ENCODE results near the gene ECE1. TPM values are rescaled to one million over a fixed set of nuclear protein-coding genes. Genes with fewer than 3 reads are reported as not detected.
A peak's percentile ranks its signal among the peaks of the same experiment; 100 is the strongest.
"Not testable (repeated sequence)": the region's sequence is repeated elsewhere in the genome, so short reads cannot be mapped to it uniquely, and the experiment has no call there.

Gene ECE1
- total RNA-seq, 4 donors from 2014 or later: 74.5 to 146 (median 97.2) TPM

DNA sequence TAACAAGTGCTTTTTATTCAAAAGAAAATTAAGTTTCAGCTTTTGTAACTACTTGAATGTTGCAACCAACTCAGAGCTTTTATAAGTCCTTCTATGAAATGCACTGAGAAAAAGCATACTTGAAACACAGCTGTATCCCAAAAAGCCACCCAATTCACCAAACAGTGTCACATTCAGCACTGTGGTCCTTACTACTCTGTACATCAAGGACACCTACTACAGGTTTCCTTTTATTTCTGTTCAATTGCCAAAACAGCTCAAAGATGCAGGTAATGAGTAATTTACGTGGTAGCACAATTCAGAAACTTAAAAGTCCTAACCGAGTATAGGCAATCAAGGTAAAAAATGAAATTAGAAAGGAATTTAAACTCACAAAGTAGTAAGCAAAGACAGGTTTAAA is 116.0 kb downstream of the ECE1 start:
- no peak for DNase-seq
- TF ChIP-seq, protein P1, sequence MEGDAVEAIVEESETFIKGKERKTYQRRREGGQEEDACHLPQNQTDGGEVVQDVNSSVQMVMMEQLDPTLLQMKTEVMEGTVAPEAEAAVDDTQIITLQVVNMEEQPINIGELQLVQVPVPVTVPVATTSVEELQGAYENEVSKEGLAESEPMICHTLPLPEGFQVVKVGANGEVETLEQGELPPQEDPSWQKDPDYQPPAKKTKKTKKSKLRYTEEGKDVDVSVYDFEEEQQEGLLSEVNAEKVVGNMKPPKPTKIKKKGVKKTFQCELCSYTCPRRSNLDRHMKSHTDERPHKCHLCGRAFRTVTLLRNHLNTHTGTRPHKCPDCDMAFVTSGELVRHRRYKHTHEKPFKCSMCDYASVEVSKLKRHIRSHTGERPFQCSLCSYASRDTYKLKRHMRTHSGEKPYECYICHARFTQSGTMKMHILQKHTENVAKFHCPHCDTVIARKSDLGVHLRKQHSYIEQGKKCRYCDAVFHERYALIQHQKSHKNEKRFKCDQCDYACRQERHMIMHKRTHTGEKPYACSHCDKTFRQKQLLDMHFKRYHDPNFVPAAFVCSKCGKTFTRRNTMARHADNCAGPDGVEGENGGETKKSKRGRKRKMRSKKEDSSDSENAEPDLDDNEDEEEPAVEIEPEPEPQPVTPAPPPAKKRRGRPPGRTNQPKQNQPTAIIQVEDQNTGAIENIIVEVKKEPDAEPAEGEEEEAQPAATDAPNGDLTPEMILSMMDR (IDR thresholded peaks at IDR 0.05): no peak
- no peak for TF ChIP-seq POLR2A (IDR thresholded peaks at IDR 0.05)

DNA sequence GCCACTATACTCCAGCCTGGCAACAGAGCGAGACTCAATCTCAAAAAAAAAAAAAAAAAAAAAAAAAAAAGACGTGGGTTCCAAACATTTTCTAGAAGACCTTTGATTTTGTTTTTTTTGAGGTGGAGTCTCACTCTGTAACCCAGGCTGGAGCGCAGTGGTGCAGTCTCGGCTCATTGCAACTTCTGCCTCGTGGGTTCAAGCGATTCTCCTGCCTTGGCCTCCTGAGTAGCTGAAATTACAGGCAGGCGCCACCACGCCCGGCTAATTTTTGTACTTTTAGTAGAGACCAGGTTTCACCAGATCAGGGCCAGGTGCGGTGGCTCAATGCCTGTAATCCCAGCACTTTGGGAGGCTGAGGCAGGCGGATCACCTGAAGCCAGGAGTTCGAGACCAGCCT is 117.2 kb downstream of the ECE1 start:
- H3K27ac ChIP-seq; H3K4me3 ChIP-seq (replicated peaks in 1 of 3); H3K27me3 ChIP-seq; H3K36me3 ChIP-seq; DNase-seq; intact Hi-C loops (cut with DNase I); H3K9me3 ChIP-seq: not testable (repeated sequence)
- 91% methylated on average over 12 of the region's 12 CpGs for WGBS, 2 donors
- H3K4me1 ChIP-seq: peaks cover 28 to 33% of the 10 kb centered on the region in 2 donors

More for the DNA sequence above, 116.0 kb downstream of the ECE1 start:
- peak overlapping the region in 1 of 3 donors; percentile 77 for H3K4me3 ChIP-seq (replicated peaks in 1 of 3)
- H3K27me3 ChIP-seq: no peaks in the 10 kb centered on the region
- H3K36me3 ChIP-seq: peaks cover 0 to under 1% of the 10 kb centered on the region in 2 donors
- no peaks in the 10 kb centered on the region for H3K9me3 ChIP-seq
- 46 to 60% methylated on average over 2 of the region's 2 CpGs for WGBS, 2 donors
- intact Hi-C loops (cut with DNase I): no loop called here
- peaks cover 28 to 33% of the 10 kb centered on the region in 2 donors for H3K4me1 ChIP-seq
- peak overlapping the region; percentile 89 to 96 (median 92) for H3K27ac ChIP-seq

DNA sequence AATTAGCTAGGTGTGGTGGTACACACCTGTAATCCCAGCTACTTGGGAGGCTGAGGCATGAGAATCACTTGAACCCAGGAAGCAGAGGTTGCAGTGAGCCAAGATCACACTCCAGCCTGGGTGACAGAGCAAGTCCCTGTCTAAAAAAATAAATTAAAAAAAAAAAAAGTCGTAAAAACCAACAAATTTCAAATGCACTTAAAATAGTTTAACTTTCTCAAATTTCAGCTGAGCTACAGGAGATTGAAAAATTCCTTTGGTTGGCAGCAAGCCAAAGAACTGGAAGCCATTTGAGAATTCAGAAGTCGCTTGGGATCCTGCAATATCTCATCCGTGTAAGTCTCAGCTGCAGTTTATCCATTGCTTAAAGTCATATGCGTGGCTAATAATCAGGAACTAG is 119.4 kb downstream of the ECE1 start:
- H3K27me3 ChIP-seq; H3K36me3 ChIP-seq; H3K4me3 ChIP-seq (replicated peaks in 1 of 3); intact Hi-C loops (cut with DNase I); H3K9me3 ChIP-seq: not testable (repeated sequence)
- DNase-seq: peak; percentile 47 to 55
- Histone ChIP-seq H3K27ac (peak overlapping the region; percentile 59 to 71 (median 67)), H3K4me1 (peaks cover 28 to 29% of the 10 kb centered on the region in 2 donors)
- 30 to 39% methylated on average over 4 of the region's 4 CpGs for WGBS, 2 donors

DNA sequence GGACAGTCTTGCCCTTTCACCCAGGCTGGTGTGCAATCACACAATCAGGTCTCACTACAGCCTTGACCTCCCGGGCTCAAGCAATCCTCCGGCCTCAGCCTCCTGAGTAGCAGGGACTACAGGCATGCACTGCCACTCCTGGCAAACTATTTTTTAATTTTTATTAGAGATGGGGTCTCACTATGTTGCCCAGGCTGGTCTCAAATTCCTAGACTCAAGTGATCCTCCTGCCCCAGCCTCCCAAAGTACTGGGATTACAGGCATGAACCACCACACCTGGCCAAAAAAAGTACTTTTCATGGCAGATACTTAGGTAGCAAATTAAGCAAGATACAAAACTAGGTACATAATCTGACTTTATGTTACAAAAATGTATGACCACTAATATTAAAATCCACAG is 121.8 kb downstream of the ECE1 start:
- Histone ChIP-seq H3K4me1 (peaks cover 19% of the 10 kb centered on the region in 2 donors), H3K27me3 (no peaks in the 10 kb centered on the region), H3K9me3 (no peaks in the 10 kb centered on the region), H3K4me3 (replicated peaks in 1 of 3) (no peak overlapping the region), H3K36me3 (peaks cover 0 to 4% of the 10 kb centered on the region in 2 donors), H3K27ac (peak overlapping the region in 1 of 3 donors; percentile 71)
- DNase-seq: no peak
- 96 to 97% methylated on average over 2 of the region's 2 CpGs for WGBS, 2 donors
- TF ChIP-seq, protein P1 (IDR thresholded peaks at IDR 0.05): no peak
- TF ChIP-seq POLR2A (IDR thresholded peaks at IDR 0.05): no peak
- intact Hi-C loops (cut with DNase I): no loop called here

Other genes starting within 250 kb of the ECE1 start
- 100 to 1,000 TPM in 3 of 4 donors, 10 to 100 TPM in 1; 68.9 to 110 (median 104) TPM for gene EIF4G3, start 113.6 kb downstream of the ECE1 start, total RNA-seq
- 10 to 100 TPM; 13.8 to 19.4 (median 16.7) TPM for gene NBPF3, start 149.7 kb upstream of the ECE1 start, total RNA-seq
- gene ALPL, start 219.0 kb upstream of the ECE1 start, total RNA-seq: 10 to 100 TPM in 1 of 4 donors, 1 to 10 TPM in 3; 4.0 to 15.6 (median 4.5) TPM